GM19023 (cell line): ENCODE results near the gene IGFL3.

ENCODE experiments used
- ATAC-seq: cut with Tn5 transposase; IDR thresholded peaks from one replicate; pipeline ENCODE4 v1.9.1; 2021; ENCODE audit warnings: mild to moderate bottlenecking, moderate library complexity; ENCODE audit not compliant: unreplicated experiment

The IGFL3 gene

GRCh38 chr19:46077815-46078167 is 46.7 kb downstream of the IGFL3 start:
- no peak for ATAC-seq

GRCh38 chr19:46076951-46077814 is 47.3 kb downstream of the IGFL3 start:
- no peak for ATAC-seq

GRCh38 chr19:46076031-46076880 is 48.2 kb downstream of the IGFL3 start:
- no peak for ATAC-seq

- ATAC-seq, result no peak
Measured at GRCh38 chr19:46073268-46073922, 51.1 kb downstream of the IGFL3 start.
